Type B pancreatic cell (in vitro differentiated cells): ENCODE measurements around the gene ZNF778. TPM values are rescaled to one million over a fixed set of nuclear protein-coding genes. Genes with fewer than 3 reads are reported as not detected.

Experiments
- DNase-seq: peaks from one replicate; pipeline ENCODE4 v3.0.0; 2021; ENCODE audit warnings: mixed read lengths; ENCODE audit not compliant: unreplicated experiment; ENCODE audit errors: extremely low spot score
- H3K27ac Mint-ChIP-seq: 2 replicates; pipeline ENCODE4 v1.8.0; 2021; ENCODE audit warnings: mild to moderate bottlenecking, mixed read lengths
- H3K27me3 Mint-ChIP-seq: 2 replicates; pipeline ENCODE4 v1.8.0; 2021; ENCODE audit warnings: mixed read lengths
- H3K36me3 Mint-ChIP-seq: 2 replicates; pipeline ENCODE4 v1.8.0; 2021; ENCODE audit warnings: mixed read lengths
- H3K4me1 Mint-ChIP-seq: one replicate; pipeline ENCODE4 v1.8.0; 2021; ENCODE audit warnings: mixed read lengths; ENCODE audit not compliant: unreplicated experiment
- H3K4me3 Mint-ChIP-seq: 2 replicates; pipeline ENCODE4 v1.8.0; 2021; ENCODE audit warnings: mild to moderate bottlenecking, mixed read lengths
- H3K9me3 Mint-ChIP-seq: 2 replicates; pipeline ENCODE4 v1.8.0; 2021; ENCODE audit warnings: mixed read lengths
- CTCF ChIP-seq: fragments of 200-600 bp; sonication (generic); conservative IDR thresholded peaks from 2 replicates; pipeline ENCODE4 v1.5.0; 2021; ENCODE audit warnings: antibody characterized with exemption, mild to moderate bottlenecking
- total RNA-seq: library from RNA; stranded (reverse); gene quantifications from 2 replicates; pipeline ENCODE4 v1.2.1, GENCODE V29; 2021; ENCODE audit warnings: low replicate concordance

Gene ZNF778
- total RNA-seq, 1 donor from 2014 or later, result 14.4 TPM

GRCh38 chr16:89268585-89268984 lies 51.1 kb downstream of the ZNF778 start:
- Mint-ChIP-seq H3K36me3 (peaks cover 20% of the 10 kb centered on the region), H3K4me3 (no peak overlapping the region)

DNA sequence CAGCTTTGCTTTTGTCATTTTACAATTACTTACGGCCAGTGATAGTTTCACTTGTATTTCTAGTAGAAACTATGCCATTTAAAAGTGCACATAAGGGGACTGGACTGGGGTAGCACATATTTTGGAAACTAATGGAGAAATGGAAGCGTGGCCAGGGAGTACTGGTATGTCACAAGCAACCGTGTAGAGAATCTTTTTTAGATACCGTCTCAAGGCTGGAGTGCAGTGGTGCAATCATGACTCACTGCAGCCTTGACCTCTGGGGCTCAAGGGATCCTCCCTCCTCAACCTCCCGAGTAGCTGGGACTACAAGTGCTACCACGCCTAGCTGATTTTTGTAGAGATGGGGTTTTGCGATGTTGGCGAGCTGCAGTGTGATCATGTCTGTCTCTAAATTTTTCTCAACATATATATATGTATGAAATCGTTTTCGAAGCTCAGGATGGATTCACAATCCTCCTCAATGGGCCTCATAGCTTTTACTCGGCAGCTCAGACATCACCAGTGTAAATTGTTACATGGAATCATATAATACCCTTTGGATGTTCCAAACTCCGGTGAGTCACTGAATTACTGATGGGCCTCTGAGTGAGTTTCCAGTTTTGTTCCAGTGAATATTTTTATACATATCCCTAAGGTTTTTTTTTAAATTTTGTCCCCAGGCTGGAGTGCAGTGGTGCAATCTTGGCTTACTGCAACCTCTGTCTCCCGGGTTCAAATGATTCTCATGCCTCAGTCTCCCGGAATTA lies 51.7 kb downstream of the ZNF778 start:
- Mint-ChIP-seq H3K4me1 (no peaks in the 10 kb centered on the region), H3K36me3 (peaks cover 23% of the 10 kb centered on the region), H3K9me3 (no peaks in the 10 kb centered on the region), H3K27me3 (no peaks in the 10 kb centered on the region), H3K27ac (no peak overlapping the region), H3K4me3 (no peak overlapping the region)
- no peak for TF ChIP-seq CTCF
- no peak for DNase-seq

More at GRCh38 chr16:89268585-89268984, 51.1 kb downstream of the ZNF778 start:
- no peaks in the 10 kb centered on the region for H3K9me3 Mint-ChIP-seq
- no peak for DNase-seq
- no peak for TF ChIP-seq CTCF
- H3K27me3 Mint-ChIP-seq, result no peaks in the 10 kb centered on the region
- no peaks in the 10 kb centered on the region for H3K4me1 Mint-ChIP-seq
- H3K27ac Mint-ChIP-seq, result no peak overlapping the region

- Mint-ChIP-seq H3K4me1 (no peaks in the 10 kb centered on the region), H3K4me3 (no peak overlapping the region), H3K27me3 (no peaks in the 10 kb centered on the region), H3K27ac (no peak overlapping the region), H3K36me3 (peaks cover 23% of the 10 kb centered on the region), H3K9me3 (no peaks in the 10 kb centered on the region)
- TF ChIP-seq CTCF, result no peak
- DNase-seq, result no peak
Observed at GRCh38 chr16:89269805-89270665, 52.5 kb downstream of the ZNF778 start.

DNA sequence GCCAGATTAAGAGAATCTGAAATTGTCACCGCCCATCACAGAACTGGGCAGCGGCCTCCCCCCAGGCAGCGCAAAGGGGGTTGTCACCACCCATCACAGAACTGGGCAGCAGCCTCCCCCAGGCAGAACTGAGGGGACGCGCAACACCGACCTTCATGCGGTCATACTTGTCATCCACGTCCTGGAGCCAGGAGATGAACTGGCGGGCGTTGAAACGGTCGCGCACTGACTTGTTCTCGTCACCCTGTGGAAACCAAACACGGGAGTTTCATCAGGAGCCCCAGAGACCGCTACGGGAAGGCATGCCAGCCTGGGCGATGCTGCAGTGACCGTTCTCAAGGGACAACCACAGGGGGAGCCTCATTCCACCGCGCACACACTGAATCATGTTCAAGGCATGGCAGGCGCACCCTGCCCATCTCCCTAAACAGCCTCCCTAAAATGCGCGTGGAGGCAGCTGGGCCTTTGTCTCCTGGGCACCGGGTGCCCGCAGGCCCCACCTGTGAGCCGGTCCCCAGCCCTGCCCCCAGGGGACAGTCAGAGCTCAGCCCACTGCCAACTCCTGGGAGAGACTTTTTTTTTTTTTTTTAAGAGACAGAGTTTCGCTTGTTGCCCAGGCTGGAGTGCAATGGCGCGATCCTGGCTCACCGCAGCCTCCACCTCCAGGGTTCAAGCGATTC lies 53.3 kb downstream of the ZNF778 start:
- no peak overlapping the region for H3K27ac Mint-ChIP-seq
- peaks cover 23% of the 10 kb centered on the region for H3K36me3 Mint-ChIP-seq
- no peaks in the 10 kb centered on the region for H3K9me3 Mint-ChIP-seq
- no peak for DNase-seq
- H3K4me1 Mint-ChIP-seq, result no peaks in the 10 kb centered on the region
- no peak for TF ChIP-seq CTCF
- H3K4me3 Mint-ChIP-seq, result no peak overlapping the region
- no peaks in the 10 kb centered on the region for H3K27me3 Mint-ChIP-seq

DNA sequence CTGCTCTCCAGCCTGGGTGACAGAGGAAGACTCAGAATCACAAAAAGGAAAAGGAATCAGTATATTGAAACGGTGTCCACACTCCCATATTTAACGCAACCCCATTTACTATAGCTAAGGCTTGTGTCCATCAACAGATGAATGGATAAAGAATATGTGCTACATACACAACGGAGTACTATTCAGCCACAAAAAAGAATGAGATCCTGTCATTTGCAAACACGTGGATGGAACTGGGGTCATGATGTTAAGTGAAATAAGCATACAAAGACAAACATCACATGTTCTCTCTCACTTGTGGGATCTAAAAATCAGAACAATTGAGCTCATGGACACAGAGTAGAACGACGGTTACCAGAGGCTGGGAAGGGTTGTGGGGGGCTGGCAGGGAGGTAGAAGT lies 55.1 kb downstream of the ZNF778 start:
- H3K36me3 Mint-ChIP-seq, result peaks cover 23% of the 10 kb centered on the region
- H3K9me3 Mint-ChIP-seq, result no peaks in the 10 kb centered on the region
- no peak overlapping the region for H3K27ac Mint-ChIP-seq
- H3K4me3 Mint-ChIP-seq, result no peak overlapping the region
- TF ChIP-seq CTCF, result no peak
- no peaks in the 10 kb centered on the region for H3K4me1 Mint-ChIP-seq
- no peak for DNase-seq
- H3K27me3 Mint-ChIP-seq, result no peaks in the 10 kb centered on the region
